Loucy (cell line): ENCODE results near the gene PFN1.

Experiments
- H2AFZ ChIP-seq: fragments of 200-600 bp; sonication (generic); 2 replicates; pipeline ENCODE4 v1.6.0; 2016; ENCODE audit warnings: antibody characterized with exemption, mild to moderate bottlenecking, low read length, moderate library complexity
- H3F3A ChIP-seq: fragments of 200-600 bp; 2 replicates; pipeline ENCODE4 v1.6.0; 2016; ENCODE audit warnings: antibody characterized with exemption, low read depth, mild to moderate bottlenecking
- H3K27me3 ChIP-seq: fragments of 200-600 bp; sonication (generic); 2 replicates; pipeline ENCODE4 v1.6.1; 2014; ENCODE audit warnings: low read length, mild to moderate bottlenecking; ENCODE audit not compliant: insufficient read depth, poor library complexity, severe bottlenecking
- H3K36me3 ChIP-seq: fragments of 200-600 bp; sonication (generic); 2 replicates; pipeline ENCODE4 v1.6.1; 2016; ENCODE audit warnings: low read length; ENCODE audit not compliant: insufficient read depth
- H3K4me1 ChIP-seq: fragments of 200-600 bp; sonication (generic); 2 replicates; pipeline ENCODE4 v1.5.1; 2014; ENCODE audit warnings: low read length, mild to moderate bottlenecking; ENCODE audit not compliant: insufficient read depth, poor library complexity, severe bottlenecking
- H3K4me2 ChIP-seq: fragments of 200-600 bp; sonication (generic); 2 replicates; pipeline ENCODE4 v1.6.0; 2014; ENCODE audit warnings: antibody characterized with exemption, low read length, low read depth, mild to moderate bottlenecking; ENCODE audit not compliant: poor library complexity, severe bottlenecking
- H3K4me3 ChIP-seq: fragments of 200-600 bp; sonication (generic); 2 replicates; pipeline ENCODE4 v1.5.1; 2014; ENCODE audit warnings: low read length, mild to moderate bottlenecking, mixed read lengths; ENCODE audit not compliant: poor library complexity, severe bottlenecking
- H3K79me2 ChIP-seq: fragments of 200-600 bp; sonication (generic); 2 replicates; pipeline ENCODE4 v1.6.1; 2014; ENCODE audit warnings: low read length; ENCODE audit not compliant: insufficient read depth
- H3K9ac ChIP-seq: fragments of 200-600 bp; sonication (generic); 2 replicates; pipeline ENCODE4 v1.6.0; 2014; ENCODE audit warnings: mild to moderate bottlenecking, low read depth, low read length, moderate library complexity; ENCODE audit not compliant: poor library complexity, severe bottlenecking
- H3K9me2 ChIP-seq: fragments of 200-600 bp; sonication (generic); replicated peaks from 2 replicates; pipeline ENCODE4 v1.6.1; 2016; ENCODE audit warnings: low read depth, low read length, mixed read lengths
- H3K9me3 ChIP-seq: fragments of 200-600 bp; sonication (generic); 2 replicates; pipeline ENCODE4 v1.6.1; 2014; ENCODE audit warnings: mild to moderate bottlenecking, antibody characterized with exemption, low read length, low read depth; ENCODE audit not compliant: insufficient read depth
- H4K20me1 ChIP-seq: fragments of 200-600 bp; sonication (generic); 2 replicates; pipeline ENCODE4 v1.6.0; 2014; ENCODE audit warnings: antibody characterized with exemption, low read length, mild to moderate bottlenecking; ENCODE audit not compliant: insufficient read depth, poor library complexity, severe bottlenecking
- EZH2phosphoT487 ChIP-seq: fragments of 200-600 bp; IDR thresholded peaks from 2 replicates; pipeline ENCODE4 v1.6.1; 2018; ENCODE audit warnings: antibody characterized with exemption, mild to moderate bottlenecking, moderate library complexity, borderline replicate concordance
- TF ChIP-seq, protein P1 (sequence below): fragments of 200-600 bp; sonication (generic); conservative IDR thresholded peaks from 2 replicates; pipeline ENCODE4 v1.5.1; 2014; ENCODE audit warnings: mild to moderate bottlenecking, antibody characterized with exemption, low read length

PFN1 gene

DNA sequence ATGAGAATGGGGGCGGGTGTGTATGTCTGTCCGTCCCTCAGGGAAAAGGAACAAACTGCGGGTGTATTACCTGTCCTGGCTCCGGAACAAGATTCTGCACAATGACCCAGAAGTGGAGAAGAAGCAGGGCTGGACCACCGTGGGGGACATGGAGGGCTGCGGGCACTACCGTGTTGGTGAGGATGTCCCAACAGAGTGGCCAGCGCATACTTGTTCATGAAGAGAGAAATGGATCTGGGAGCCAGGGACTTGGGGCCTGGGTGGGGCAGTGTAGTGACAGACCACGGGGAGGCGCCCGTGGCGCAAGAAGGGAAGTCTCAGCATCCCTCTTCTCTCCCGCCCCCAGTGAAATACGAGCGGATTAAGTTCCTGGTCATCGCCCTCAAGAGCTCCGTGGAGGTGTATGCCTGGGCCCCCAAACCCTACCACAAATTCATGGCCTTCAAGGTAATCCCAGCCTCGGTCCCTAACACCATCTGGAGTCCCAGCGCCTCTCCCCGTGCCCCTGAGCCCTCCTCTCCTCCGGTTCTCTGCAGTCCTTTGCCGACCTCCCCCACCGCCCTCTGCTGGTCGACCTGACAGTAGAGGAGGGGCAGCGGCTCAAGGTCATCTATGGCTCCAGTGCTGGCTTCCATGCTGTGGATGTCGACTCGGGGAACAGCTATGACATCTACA lies 52.5 kb downstream of the PFN1 start:
- no peak overlapping the region for H3K4me2 ChIP-seq
- peaks cover 20% of the 10 kb centered on the region; the same call in 1 of the 2 replicates for H3K36me3 ChIP-seq
- no peak for TF ChIP-seq EZH2phosphoT487
- TF ChIP-seq, protein P1, sequence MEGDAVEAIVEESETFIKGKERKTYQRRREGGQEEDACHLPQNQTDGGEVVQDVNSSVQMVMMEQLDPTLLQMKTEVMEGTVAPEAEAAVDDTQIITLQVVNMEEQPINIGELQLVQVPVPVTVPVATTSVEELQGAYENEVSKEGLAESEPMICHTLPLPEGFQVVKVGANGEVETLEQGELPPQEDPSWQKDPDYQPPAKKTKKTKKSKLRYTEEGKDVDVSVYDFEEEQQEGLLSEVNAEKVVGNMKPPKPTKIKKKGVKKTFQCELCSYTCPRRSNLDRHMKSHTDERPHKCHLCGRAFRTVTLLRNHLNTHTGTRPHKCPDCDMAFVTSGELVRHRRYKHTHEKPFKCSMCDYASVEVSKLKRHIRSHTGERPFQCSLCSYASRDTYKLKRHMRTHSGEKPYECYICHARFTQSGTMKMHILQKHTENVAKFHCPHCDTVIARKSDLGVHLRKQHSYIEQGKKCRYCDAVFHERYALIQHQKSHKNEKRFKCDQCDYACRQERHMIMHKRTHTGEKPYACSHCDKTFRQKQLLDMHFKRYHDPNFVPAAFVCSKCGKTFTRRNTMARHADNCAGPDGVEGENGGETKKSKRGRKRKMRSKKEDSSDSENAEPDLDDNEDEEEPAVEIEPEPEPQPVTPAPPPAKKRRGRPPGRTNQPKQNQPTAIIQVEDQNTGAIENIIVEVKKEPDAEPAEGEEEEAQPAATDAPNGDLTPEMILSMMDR: no peak

More for the DNA sequence above, 52.5 kb downstream of the PFN1 start:
- no peaks in the 10 kb centered on the region for H3K79me2 ChIP-seq
- no peaks in the 10 kb centered on the region for H4K20me1 ChIP-seq
- H3K4me3 ChIP-seq: no peak overlapping the region
- H2AFZ ChIP-seq: no peak overlapping the region
- no peak overlapping the region for H3K9ac ChIP-seq
- H3K27me3 ChIP-seq: no peaks in the 10 kb centered on the region
- H3K4me1 ChIP-seq: no peaks in the 10 kb centered on the region
- no peaks in the 10 kb centered on the region for H3K9me3 ChIP-seq
- H3K9me2 ChIP-seq: no peaks in the 10 kb centered on the region
- no peaks in the 10 kb centered on the region for H3F3A ChIP-seq
